Astrocyte (in vitro differentiated cells and primary cell): ENCODE results near the gene RBM27. TPM values are rescaled to one million over a fixed set of nuclear protein-coding genes. Genes with fewer than 3 reads are reported as not detected.
"Not testable (repeated sequence)": the region's sequence is repeated elsewhere in the genome, so short reads cannot be mapped to it uniquely, and the experiment has no call there.

Source experiments
- DNase-seq: peaks from one replicate; pipeline ENCODE4 v3.0.0-alpha.2; 2010; ENCODE audit warnings: low read depth
- FAIRE-seq: peaks from 2 replicates; lab custom pipeline; 2011; peaks lifted over from hg19 to GRCh38; lab: Jason Lieb, UNC
- H2AFZ ChIP-seq: 2 replicates; pipeline ENCODE4 v1.6.0; 2012; ENCODE audit warnings: low read depth, low read length, inconsistent platforms
- H3K27ac ChIP-seq: 2 replicates; pipeline ENCODE4 v1.5.1; 2011; ENCODE audit warnings: low read depth, low read length, inconsistent platforms
- H3K27me3 ChIP-seq: 2 replicates; pipeline ENCODE4 v1.6.0; 2011; ENCODE audit warnings: low read length, inconsistent platforms; ENCODE audit not compliant: insufficient read depth
- H3K36me3 ChIP-seq: 2 replicates; pipeline ENCODE4 v1.5.1; 2011; ENCODE audit warnings: low read length, inconsistent platforms; ENCODE audit not compliant: insufficient read depth
- H3K4me1 ChIP-seq: 2 replicates; pipeline ENCODE4 v1.5.1; 2011; ENCODE audit warnings: low read length, inconsistent platforms; ENCODE audit not compliant: insufficient read depth
- H3K4me2 ChIP-seq: 2 replicates; pipeline ENCODE4 v1.6.0; 2012; ENCODE audit warnings: low read length, inconsistent platforms
- H3K4me3 ChIP-seq: 2 replicates; pipeline ENCODE4 v1.5.1; 2011; ENCODE audit warnings: low read depth, mild to moderate bottlenecking, low read length, inconsistent platforms; ENCODE audit not compliant: insufficient read depth
- H3K79me2 ChIP-seq: 2 replicates; pipeline ENCODE4 v1.6.0; 2012; ENCODE audit warnings: mild to moderate bottlenecking, low read length, inconsistent platforms; ENCODE audit not compliant: insufficient read depth
- H3K9ac ChIP-seq: 2 replicates; pipeline ENCODE4 v1.6.0; 2012; ENCODE audit warnings: mild to moderate bottlenecking, low read length, inconsistent platforms
- H3K9me3 ChIP-seq: 2 replicates; pipeline ENCODE4 v1.5.1; 2012; ENCODE audit warnings: low read depth, mild to moderate bottlenecking, low read length, inconsistent platforms; ENCODE audit not compliant: insufficient read depth
- H4K20me1 ChIP-seq: 2 replicates; pipeline ENCODE4 v1.6.0; 2012; ENCODE audit warnings: low read length, inconsistent platforms; ENCODE audit not compliant: insufficient read depth
- H3K27ac Mint-ChIP-seq: one replicate; pipeline ENCODE4 v1.8.0; 2021; ENCODE audit warnings: mild to moderate bottlenecking, mixed read lengths; ENCODE audit not compliant: unreplicated experiment
- H3K27me3 Mint-ChIP-seq: one replicate; pipeline ENCODE4 v1.8.0; 2021; ENCODE audit warnings: low read depth, mixed read lengths; ENCODE audit not compliant: unreplicated experiment
- H3K36me3 Mint-ChIP-seq: one replicate; pipeline ENCODE4 v1.8.0; 2021; ENCODE audit warnings: low read depth, mixed read lengths; ENCODE audit not compliant: unreplicated experiment
- H3K4me1 Mint-ChIP-seq: one replicate; pipeline ENCODE4 v1.8.0; 2021; ENCODE audit warnings: low read depth, mixed read lengths; ENCODE audit not compliant: unreplicated experiment
- H3K4me3 Mint-ChIP-seq: one replicate; pipeline ENCODE4 v1.8.0; 2021; ENCODE audit warnings: mild to moderate bottlenecking, moderate library complexity, mixed read lengths; ENCODE audit not compliant: unreplicated experiment
- H3K9me3 Mint-ChIP-seq: one replicate; pipeline ENCODE4 v1.8.0; 2021; ENCODE audit warnings: mild to moderate bottlenecking, mixed read lengths; ENCODE audit not compliant: unreplicated experiment
- EZH2 ChIP-seq: IDR thresholded peaks from 2 replicates; pipeline ENCODE4 v1.6.1; 2012; ENCODE audit warnings: mild to moderate bottlenecking, low read length, inconsistent platforms; ENCODE audit not compliant: insufficient read depth
- total RNA-seq: library from RNA; stranded (reverse); gene quantifications from 2 replicates; pipeline ENCODE4 v1.2.1, GENCODE V29; 2021
- TF ChIP-seq, protein P1 (sequence below): IDR thresholded peaks from 2 replicates; pipeline ENCODE4 v1.5.1; 2011; ENCODE audit warnings: low read depth, mild to moderate bottlenecking, inconsistent platforms, low read length, moderate library complexity; ENCODE audit not compliant: insufficient read depth

The RBM27 gene
- total RNA-seq, 1 donor from 2014 or later: 24.4 TPM

DNA sequence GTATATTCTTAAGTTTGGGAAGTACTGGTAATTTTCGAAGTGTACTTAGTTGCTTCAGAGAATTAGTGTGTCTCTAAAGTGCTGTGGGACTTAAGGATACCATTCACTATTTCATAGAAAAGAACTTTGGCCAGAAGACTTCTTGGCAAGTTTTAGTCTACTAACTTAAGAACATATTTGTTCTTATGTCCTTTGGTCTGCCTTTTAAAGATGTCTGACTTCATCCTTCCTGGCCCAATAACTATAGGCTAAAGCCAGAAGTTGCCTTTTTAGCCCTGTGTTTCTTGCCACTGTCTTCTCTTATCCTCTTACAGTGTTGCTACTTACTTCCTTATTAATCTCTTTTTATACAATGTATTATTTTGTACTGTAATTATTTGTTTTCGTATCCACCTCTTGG, 6.3 kb downstream of the RBM27 start:
- peaks cover 9% of the 10 kb centered on the region for H3K4me1 Mint-ChIP-seq
- no peaks in the 10 kb centered on the region for H3K4me1 ChIP-seq
- H3K36me3 Mint-ChIP-seq: no peaks in the 10 kb centered on the region
- no peak overlapping the region for H3K27ac Mint-ChIP-seq
- H3K4me3 Mint-ChIP-seq: no peak overlapping the region
- H3K79me2 ChIP-seq: peaks cover 95% of the 10 kb centered on the region
- no peak overlapping the region for H3K27ac ChIP-seq
- no peaks in the 10 kb centered on the region for H3K36me3 ChIP-seq
- H3K4me3 ChIP-seq: no peak overlapping the region
- peaks cover 56% of the 10 kb centered on the region for H4K20me1 ChIP-seq
- H3K27me3 Mint-ChIP-seq: no peaks in the 10 kb centered on the region
- H3K9me3 ChIP-seq: no peaks in the 10 kb centered on the region
- H3K27me3 ChIP-seq: no peaks in the 10 kb centered on the region
- H3K9me3 Mint-ChIP-seq: no peaks in the 10 kb centered on the region
- no peak for DNase-seq
- FAIRE-seq: no peak
- no peak overlapping the region for H3K9ac ChIP-seq
- no peak overlapping the region for H2AFZ ChIP-seq
- H3K4me2 ChIP-seq: no peak overlapping the region
- TF ChIP-seq EZH2: no peak
- TF ChIP-seq, protein P1, sequence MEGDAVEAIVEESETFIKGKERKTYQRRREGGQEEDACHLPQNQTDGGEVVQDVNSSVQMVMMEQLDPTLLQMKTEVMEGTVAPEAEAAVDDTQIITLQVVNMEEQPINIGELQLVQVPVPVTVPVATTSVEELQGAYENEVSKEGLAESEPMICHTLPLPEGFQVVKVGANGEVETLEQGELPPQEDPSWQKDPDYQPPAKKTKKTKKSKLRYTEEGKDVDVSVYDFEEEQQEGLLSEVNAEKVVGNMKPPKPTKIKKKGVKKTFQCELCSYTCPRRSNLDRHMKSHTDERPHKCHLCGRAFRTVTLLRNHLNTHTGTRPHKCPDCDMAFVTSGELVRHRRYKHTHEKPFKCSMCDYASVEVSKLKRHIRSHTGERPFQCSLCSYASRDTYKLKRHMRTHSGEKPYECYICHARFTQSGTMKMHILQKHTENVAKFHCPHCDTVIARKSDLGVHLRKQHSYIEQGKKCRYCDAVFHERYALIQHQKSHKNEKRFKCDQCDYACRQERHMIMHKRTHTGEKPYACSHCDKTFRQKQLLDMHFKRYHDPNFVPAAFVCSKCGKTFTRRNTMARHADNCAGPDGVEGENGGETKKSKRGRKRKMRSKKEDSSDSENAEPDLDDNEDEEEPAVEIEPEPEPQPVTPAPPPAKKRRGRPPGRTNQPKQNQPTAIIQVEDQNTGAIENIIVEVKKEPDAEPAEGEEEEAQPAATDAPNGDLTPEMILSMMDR: no peak

- not testable (repeated sequence) for H3K4me2 ChIP-seq, H3K4me1 ChIP-seq, H3K27ac Mint-ChIP-seq, H3K36me3 ChIP-seq, H3K4me3 ChIP-seq, H3K27me3 ChIP-seq, H3K9ac ChIP-seq, DNase-seq, H3K4me1 Mint-ChIP-seq, H3K27ac ChIP-seq, H3K36me3 Mint-ChIP-seq, H3K9me3 Mint-ChIP-seq, FAIRE-seq, H2AFZ ChIP-seq, H3K27me3 Mint-ChIP-seq, H3K4me3 Mint-ChIP-seq, H3K9me3 ChIP-seq
- Histone ChIP-seq H4K20me1 (peaks cover 60% of the 10 kb centered on the region), H3K79me2 (peaks cover 95% of the 10 kb centered on the region)
Observed at GRCh38 chr5:146210810-146211209, 7.4 kb downstream of the RBM27 start.

DNA sequence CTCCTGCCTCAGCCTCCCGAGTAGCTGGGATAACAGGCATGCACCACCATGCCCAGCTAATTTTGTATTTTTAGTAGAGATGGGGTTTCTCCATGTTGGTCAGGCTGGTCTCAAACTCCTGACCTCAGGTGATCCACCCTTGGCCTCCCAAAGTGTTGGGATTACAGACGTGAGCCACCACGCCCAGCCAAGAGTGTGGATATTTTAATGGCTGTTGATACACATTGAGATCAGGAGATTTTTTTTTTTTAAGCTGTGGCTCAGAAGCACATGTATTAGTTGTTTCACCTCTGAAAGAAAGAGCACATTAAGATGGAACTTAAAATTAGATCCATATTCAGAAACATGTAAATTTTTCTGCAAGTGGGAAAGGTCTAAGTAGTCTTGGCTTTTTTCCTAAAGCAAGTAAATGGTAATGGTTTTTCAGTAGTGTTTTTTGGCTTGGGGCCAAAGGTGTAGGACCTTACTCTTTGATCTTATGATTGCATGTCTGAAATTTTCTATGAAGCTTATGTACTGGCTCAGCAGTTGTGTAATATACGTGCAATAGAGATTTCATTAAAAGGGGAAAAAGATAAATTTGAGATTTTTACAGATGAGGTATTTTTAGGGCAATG, 9.9 kb downstream of the RBM27 start:
- Histone ChIP-seq H3K79me2 (peaks cover 99% of the 10 kb centered on the region), H3K9me3 (no peaks in the 10 kb centered on the region), H3K27me3 (no peaks in the 10 kb centered on the region), H4K20me1 (peaks cover 80% of the 10 kb centered on the region), H3K4me2 (no peak overlapping the region), H3K4me3 (no peak overlapping the region), H3K27ac (no peak overlapping the region), H3K9ac (no peak overlapping the region), H3K4me1 (no peaks in the 10 kb centered on the region), H2AFZ (no peak overlapping the region), H3K36me3 (no peaks in the 10 kb centered on the region)
- Mint-ChIP-seq H3K4me3 (no peak overlapping the region), H3K4me1 (peaks cover 9% of the 10 kb centered on the region), H3K27me3 (no peaks in the 10 kb centered on the region), H3K9me3 (no peaks in the 10 kb centered on the region), H3K27ac (no peak overlapping the region), H3K36me3 (no peaks in the 10 kb centered on the region)
- FAIRE-seq (no peak), DNase-seq (peak; percentile 28)
- TF ChIP-seq, protein P1: no peak
- TF ChIP-seq EZH2: no peak

DNA sequence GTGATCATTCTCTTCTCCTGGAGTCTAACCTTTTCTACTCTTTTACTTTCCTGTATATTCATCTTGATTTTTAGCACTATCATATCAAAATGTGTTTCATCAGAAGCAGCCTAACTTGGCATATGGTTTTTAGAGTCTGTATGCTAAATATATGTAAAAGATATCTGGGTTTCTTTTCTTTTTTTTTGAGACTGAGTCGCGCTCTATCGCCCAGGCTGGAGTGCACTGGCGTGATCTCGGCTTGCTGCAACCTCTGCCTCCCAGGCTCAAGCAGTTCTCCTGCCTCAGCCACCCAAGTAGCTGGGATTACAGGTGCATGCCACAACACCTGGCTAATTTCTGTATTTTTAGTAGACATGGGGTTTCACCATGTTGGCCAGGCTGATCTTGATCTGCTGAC, 11.5 kb downstream of the RBM27 start:
- H3K27ac Mint-ChIP-seq, H3K36me3 Mint-ChIP-seq: not testable (repeated sequence)
- H4K20me1 ChIP-seq: peaks cover 79% of the 10 kb centered on the region

More for the DNA sequence above, 11.5 kb downstream of the RBM27 start:
- H2AFZ ChIP-seq, H3K9ac ChIP-seq, H3K9me3 ChIP-seq, H3K4me3 ChIP-seq, H3K27ac ChIP-seq, H3K4me1 Mint-ChIP-seq, H3K4me2 ChIP-seq, H3K36me3 ChIP-seq, DNase-seq, H3K9me3 Mint-ChIP-seq, H3K4me1 ChIP-seq, H3K27me3 Mint-ChIP-seq, H3K27me3 ChIP-seq, H3K4me3 Mint-ChIP-seq, FAIRE-seq: not testable (repeated sequence)
- H3K79me2 ChIP-seq: peaks cover 99% of the 10 kb centered on the region
